GM12892 (cell line): Measurements from ENCODE around the gene OR6J1.

Source experiments
- POLR2A ChIP-seq: IDR thresholded peaks from 2 replicates; pipeline ENCODE4 v1.6.1; 2011; ENCODE audit warnings: low read depth, low read length, control low read depth
- TAF1 ChIP-seq: IDR thresholded peaks from 2 replicates; pipeline ENCODE4 v1.6.1; 2011; ENCODE audit warnings: low read depth, mild to moderate bottlenecking, control low read depth, low read length, borderline replicate concordance

GRCh38 chr14:22630066-22630465, 14.1 kb downstream of the OR6J1 start:
- TF ChIP-seq TAF1, result no peak
- no peak for TF ChIP-seq POLR2A
